Pancreas (tissue), 10 donors: ENCODE data around the gene PLPPR3. TPM values are rescaled to one million over a fixed set of nuclear protein-coding genes. Genes with fewer than 3 reads are reported as not detected.

ENCODE experiments used
- ATAC-seq, 4 donors: fragments of 200-7000 bp; cut with Tn5 transposase; one replicate each; pipeline versions ENCODE4 v1.8.0 to v1.9.1; 2020; ENCODE audit warnings: mild to moderate bottlenecking in 4 of 4, moderate library complexity in 4 of 4
- DNase-seq, 6 donors: peaks; one replicate each; pipeline ENCODE4 v3.0.0-alpha.2; 2020
- FAIRE-seq: peaks from 2 replicates; lab custom pipeline; 2012; peaks lifted over from hg19 to GRCh38; lab: Jason Lieb, UNC
- H3K27ac ChIP-seq, 4 donors: fragments of 200-600 bp; sonication (generic); 1 replicate in 3 of 4; 2 replicates in 1 of 4; pipeline versions ENCODE4 v1.5.0 to v1.8.0; 2020
- H3K27me3 ChIP-seq, 4 donors: fragments of 200-600 bp; one replicate each; pipeline ENCODE4 v1.8.0; 2021
- H3K36me3 ChIP-seq, 3 donors: fragments of 200-600 bp; sonication (generic) in 1 of 3; one replicate each; pipeline versions ENCODE4 v1.5.0 to v1.8.0; 2020 to 2021
- H3K4me1 ChIP-seq, 3 donors: fragments of 200-600 bp; one replicate each; pipeline ENCODE4 v1.8.0; 2021
- H3K4me3 ChIP-seq, 4 donors: fragments of 200-600 bp; sonication (generic) in 2 of 4; one replicate each; pipeline versions ENCODE4 v1.5.0 to v1.8.0; 2020 to 2021
- H3K9me3 ChIP-seq, 4 donors: fragments of 200-600 bp; one replicate each; pipeline ENCODE4 v1.8.0; 2021
- WGBS, 2 donors: extraction: QIAGEN DNeasy Blood & Tissue Kit; methylation state at CpG; one replicate each; pipeline ENCODE4 v1.1.7; 2013; 5-methylcytosine and 5-hydroxymethylcytosine counted together
- intact Hi-C, 3 donors: fragments of 100-400 bp; cut with DNase I; formaldehyde crosslinking; loops; one replicate each; pipeline versions ENCODE4 v1.11.1 to v1.14.2; 2022
- polyA plus RNA-seq, 2 donors: library from polyadenylated mRNA; stranded (reverse); fragments of 200-250 nt; gene quantifications; one replicate each; pipeline ENCODE4 v1.2.3, GENCODE V29; 2013
- total RNA-seq, 6 donors: library from RNA; stranded (reverse); fragmentation: NEBNext Ultra II Directional in 4 of 6; extraction: Animal tissue kit (Norgen Biotek cat#: 25700) in 4 of 6; gene quantifications; one replicate each; pipeline versions ENCODE4 v1.2.1 to v1.2.4, GENCODE V29; 2021 to 2023
- TF ChIP-seq, protein P1 (sequence below), 4 donors: fragments of 200-600 bp; sonication (generic) in 3 of 4; IDR thresholded peaks; one replicate each; pipeline versions ENCODE4 v1.5.0 to v1.8.0; 2021; ENCODE audit warnings: antibody characterized with exemption in 4 of 4
- donor health status: healthy with polysubstance abuse.
- donor health status: DM: no; HTN: no; CAD: no; lungs with moderate emphysema.
- donor health status: DM: no; HTN: no; CAD: no.
- donor health status: control.
- donor health status: control.
- donor health status: Bipolar disorder and iron deficiency.
- donor health status: DM: yes; HTN: yes; CAD: no.
- donor health status: DM: no; HTN: no; CAD: no.
- donor health status: DM: no; HTN: no; CAD: no.
- donor health status: DM: yes; HTN: yes; CAD: no.

The PLPPR3 gene
- total and polyA plus RNA-seq, 8 donors, result 0.05 to 0.38 TPM; not detected in 6

DNA sequence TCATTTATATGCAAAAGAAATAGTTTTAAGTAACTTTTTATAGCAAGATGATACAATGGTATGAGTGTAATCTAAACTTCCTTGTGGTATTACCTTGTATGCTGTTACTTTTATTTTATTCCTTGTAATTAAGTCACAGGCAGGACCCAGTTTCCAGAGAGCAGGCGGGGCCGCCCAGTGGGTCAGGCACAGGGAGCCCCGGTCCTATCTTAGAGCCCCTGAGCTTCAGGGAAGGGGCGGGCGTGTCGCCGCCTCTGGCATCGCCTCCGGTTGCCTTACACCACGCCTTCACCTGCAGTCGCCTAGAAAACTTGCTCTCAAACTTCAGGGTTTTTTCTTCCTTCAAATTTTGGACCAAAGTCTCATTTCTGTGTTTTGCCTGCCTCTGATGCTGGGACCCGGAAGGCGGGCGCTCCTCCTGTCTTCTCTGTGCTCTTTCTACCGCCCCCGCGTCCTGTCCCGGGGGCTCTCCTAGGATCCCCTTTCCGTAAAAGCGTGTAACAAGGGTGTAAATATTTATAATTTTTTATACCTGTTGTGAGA, 10.2 kb downstream of the PLPPR3 start:
- DNase-seq (no peak), ATAC-seq (no peak), FAIRE-seq (no peak)
- TF ChIP-seq, protein P1, sequence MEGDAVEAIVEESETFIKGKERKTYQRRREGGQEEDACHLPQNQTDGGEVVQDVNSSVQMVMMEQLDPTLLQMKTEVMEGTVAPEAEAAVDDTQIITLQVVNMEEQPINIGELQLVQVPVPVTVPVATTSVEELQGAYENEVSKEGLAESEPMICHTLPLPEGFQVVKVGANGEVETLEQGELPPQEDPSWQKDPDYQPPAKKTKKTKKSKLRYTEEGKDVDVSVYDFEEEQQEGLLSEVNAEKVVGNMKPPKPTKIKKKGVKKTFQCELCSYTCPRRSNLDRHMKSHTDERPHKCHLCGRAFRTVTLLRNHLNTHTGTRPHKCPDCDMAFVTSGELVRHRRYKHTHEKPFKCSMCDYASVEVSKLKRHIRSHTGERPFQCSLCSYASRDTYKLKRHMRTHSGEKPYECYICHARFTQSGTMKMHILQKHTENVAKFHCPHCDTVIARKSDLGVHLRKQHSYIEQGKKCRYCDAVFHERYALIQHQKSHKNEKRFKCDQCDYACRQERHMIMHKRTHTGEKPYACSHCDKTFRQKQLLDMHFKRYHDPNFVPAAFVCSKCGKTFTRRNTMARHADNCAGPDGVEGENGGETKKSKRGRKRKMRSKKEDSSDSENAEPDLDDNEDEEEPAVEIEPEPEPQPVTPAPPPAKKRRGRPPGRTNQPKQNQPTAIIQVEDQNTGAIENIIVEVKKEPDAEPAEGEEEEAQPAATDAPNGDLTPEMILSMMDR (IDR thresholded peaks at IDR 0.05), result no peak
- Histone ChIP-seq H3K9me3 (no peaks in the 10 kb centered on the region), H3K27me3 (no peaks in the 10 kb centered on the region), H3K4me1 (no peaks in the 10 kb centered on the region), H3K4me3 (no peak overlapping the region), H3K36me3 (peaks cover 16 to 60% (median 46%) of the 10 kb centered on the region in 3 donors), H3K27ac (no peak overlapping the region)
- 96% methylated on average over 20 of the region's 20 CpGs for WGBS, 2 donors
- intact Hi-C loops, result no loop called here

DNA sequence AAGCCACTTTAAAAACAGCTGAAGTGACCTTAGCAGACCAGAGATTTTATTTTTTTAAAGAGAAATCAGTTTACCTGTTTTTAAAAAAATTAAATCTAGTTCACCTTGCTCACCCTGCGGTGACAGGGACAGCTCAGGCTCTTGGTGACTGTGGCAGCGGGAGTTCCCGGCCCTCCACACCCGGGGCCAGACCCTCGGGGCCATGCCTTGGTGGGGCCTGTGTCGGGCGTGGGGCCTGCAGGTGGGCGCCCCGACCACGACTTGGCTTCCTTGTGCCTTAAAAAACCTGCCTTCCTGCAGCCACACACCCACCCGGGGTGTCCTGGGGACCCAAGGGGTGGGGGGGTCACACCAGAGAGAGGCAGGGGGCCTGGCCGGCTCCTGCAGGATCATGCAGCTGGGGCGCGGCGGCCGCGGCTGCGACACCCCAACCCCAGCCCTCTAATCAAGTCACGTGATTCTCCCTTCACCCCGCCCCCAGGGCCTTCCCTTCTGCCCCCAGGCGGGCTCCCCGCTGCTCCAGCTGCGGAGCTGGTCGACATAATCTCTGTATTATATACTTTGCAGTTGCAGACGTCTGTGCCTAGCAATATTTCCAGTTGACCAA, 10.8 kb downstream of the PLPPR3 start:
- H3K9me3 ChIP-seq, result no peaks in the 10 kb centered on the region
- H3K4me3 ChIP-seq, result no peak overlapping the region
- peak in 1 of 4 donors; percentile 5 for ATAC-seq
- H3K36me3 ChIP-seq, result peaks cover 20 to 66% (median 52%) of the 10 kb centered on the region in 3 donors
- no peaks in the 10 kb centered on the region for H3K27me3 ChIP-seq
- H3K27ac ChIP-seq, result no peak overlapping the region
- DNase-seq, result peak in 1 of 6 donors; percentile 38
- WGBS, 2 donors, result 93% methylated on average over 25 of the region's 25 CpGs
- intact Hi-C loops, result no loop called here
- no peaks in the 10 kb centered on the region for H3K4me1 ChIP-seq
- FAIRE-seq, result no peak
- TF ChIP-seq, protein P1 (IDR thresholded peaks at IDR 0.05), result no peak

GRCh38 chr19:810077-810855, 11.5 kb downstream of the PLPPR3 start:
- no peaks in the 10 kb centered on the region for H3K4me1 ChIP-seq
- H3K36me3 ChIP-seq, result peaks cover 24 to 73% (median 59%) of the 10 kb centered on the region in 3 donors
- ATAC-seq, result no peak
- WGBS, 2 donors, result 84 to 88% methylated on average over 27 to 30 of the region's 30 CpGs
- no peak overlapping the region for H3K27ac ChIP-seq
- intact Hi-C loops, result no loop called here
- FAIRE-seq, result no peak
- H3K9me3 ChIP-seq, result no peaks in the 10 kb centered on the region
- DNase-seq, result peak in 2 of 6 donors; percentile 62 to 82
- H3K27me3 ChIP-seq, result no peaks in the 10 kb centered on the region
- TF ChIP-seq, protein P1 (IDR thresholded peaks at IDR 0.05), result no peak
- H3K4me3 ChIP-seq, result no peak overlapping the region

- TF ChIP-seq, protein P1 (IDR thresholded peaks at IDR 0.05), result no peak
- Histone ChIP-seq H3K27ac (no peak overlapping the region), H3K4me1 (no peaks in the 10 kb centered on the region), H3K36me3 (peaks cover 24 to 88% (median 76%) of the 10 kb centered on the region in 3 donors), H3K27me3 (no peaks in the 10 kb centered on the region), H3K4me3 (no peak overlapping the region), H3K9me3 (no peaks in the 10 kb centered on the region)
- 93 to 95% methylated on average over 26 of the region's 26 CpGs for WGBS, 2 donors
- intact Hi-C loops, result no loop called here
- ATAC-seq, result no peak
- FAIRE-seq, result no peak
- DNase-seq, result peak in 1 of 6 donors; percentile 35
Observed at GRCh38 chr19:808423-808775, 13.4 kb downstream of the PLPPR3 start.
